Activated CD4-positive, alpha-beta T cell treated with anti-CD3 and anti-CD28 coated beads for 4 hours (primary cell): ENCODE measurements around the gene DNAH14.
"Not testable (repeated sequence)": the region's sequence is repeated elsewhere in the genome, so short reads cannot be mapped to it uniquely, and the experiment has no call there.

Source experiments
- DNase-seq, 2 donors: peaks; one replicate each; pipeline ENCODE4 v3.0.0-alpha.2; 2020

Gene DNAH14

DNA sequence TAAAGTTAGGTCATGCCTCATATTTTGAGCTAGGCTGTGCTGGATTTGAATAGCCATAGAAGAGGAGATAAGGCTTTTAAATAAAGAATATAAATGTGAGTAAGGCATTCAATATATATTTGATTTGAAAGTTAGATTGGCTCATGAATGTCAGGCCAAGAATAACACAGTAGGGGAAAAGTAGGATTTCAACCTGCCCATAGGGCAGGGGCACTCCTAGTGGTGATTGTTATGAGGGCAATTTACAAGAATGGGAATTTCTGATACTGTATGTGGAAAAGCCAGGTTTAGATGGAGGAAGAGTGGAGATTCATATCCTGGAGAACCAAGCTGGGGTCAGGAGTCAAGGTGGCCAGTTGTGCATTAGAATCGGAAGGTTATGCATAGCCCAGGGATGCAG lies 74.9 kb downstream of the DNAH14 start:
- no peak for DNase-seq

DNA sequence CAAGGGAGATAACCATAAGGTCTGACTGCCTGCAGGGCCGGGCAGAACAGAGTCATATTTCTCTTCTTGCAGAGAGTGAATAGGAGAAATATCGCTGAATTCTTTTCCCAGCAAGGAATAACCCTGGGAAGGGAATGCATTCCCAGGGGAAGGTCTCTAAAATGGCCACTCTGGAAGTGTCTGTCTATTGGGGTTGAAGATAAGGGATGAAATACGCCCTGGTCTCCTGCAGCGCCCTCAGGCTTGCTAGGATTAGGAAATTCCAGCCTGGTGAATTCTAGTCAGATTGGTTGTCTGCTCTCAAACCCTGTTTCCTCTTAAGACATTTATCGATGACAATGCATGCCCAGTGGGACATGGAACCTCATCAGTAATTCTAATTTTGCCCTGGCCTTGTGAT lies 76.9 kb downstream of the DNAH14 start:
- not testable (repeated sequence) for DNase-seq

DNA sequence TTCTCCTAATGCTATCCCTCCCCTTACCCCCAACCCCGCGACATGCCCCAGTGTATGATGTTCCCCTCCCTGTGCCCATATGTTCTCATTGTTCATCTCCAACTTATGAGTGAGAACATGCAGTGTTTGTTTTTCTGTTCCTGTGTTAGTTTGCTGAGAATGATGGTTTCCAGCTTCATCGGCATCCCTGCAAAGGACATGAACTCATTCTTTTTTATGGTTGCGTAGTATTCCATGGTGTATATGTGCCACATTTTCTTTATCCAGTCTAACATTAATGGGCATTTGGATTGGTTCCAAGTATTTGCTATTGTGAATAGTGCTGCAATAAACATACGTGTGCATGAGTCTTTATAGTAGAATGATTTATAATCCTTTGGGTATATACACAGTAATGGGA lies 78.6 kb downstream of the DNAH14 start:
- DNase-seq: not testable (repeated sequence)

DNA sequence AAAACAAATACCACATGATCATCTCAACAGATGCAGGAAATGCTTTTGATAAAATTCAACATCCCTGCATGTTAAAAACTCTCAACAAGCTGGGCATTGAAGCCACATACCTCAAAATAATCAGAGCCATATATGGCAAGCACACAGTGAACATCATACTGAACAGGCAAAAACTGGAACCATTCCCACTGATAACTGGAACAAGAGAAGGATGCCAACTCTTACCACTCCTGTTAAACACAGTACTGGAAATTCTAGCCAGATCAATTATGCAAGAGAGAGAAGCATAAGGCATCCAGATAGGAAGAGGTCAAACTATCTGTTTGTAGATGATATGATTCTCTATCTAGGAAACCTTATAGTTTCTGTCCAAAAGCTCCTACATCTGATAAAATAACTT lies 91.6 kb downstream of the DNAH14 start:
- no peak for DNase-seq

GRCh38 chr1:225026701-225027100 lies 97.2 kb downstream of the DNAH14 start:
- DNase-seq: no peak

DNA sequence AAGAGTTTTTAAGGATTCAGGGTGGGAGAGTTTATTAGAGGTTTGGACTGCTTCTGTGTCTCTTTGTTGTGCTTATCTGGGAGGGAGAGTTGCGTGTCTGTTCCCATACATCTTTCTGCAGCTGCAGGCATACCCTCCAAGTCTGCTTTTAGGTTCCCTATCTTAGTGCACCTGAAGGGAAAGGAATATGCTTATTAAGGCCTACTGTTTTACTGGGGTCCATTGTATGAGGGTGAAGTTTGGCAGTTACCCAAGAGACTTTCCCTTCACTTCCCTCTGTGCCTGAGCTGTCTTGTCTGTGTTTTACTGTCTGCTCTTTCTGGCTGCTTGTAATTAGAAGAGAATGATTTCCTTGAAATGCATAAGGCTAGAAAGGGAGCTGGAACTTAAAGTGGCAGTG lies 107.0 kb downstream of the DNAH14 start:
- DNase-seq: not testable (repeated sequence)

- DNase-seq: no peak
Measured at GRCh38 chr1:225042263-225042662, 112.8 kb downstream of the DNAH14 start.

DNA sequence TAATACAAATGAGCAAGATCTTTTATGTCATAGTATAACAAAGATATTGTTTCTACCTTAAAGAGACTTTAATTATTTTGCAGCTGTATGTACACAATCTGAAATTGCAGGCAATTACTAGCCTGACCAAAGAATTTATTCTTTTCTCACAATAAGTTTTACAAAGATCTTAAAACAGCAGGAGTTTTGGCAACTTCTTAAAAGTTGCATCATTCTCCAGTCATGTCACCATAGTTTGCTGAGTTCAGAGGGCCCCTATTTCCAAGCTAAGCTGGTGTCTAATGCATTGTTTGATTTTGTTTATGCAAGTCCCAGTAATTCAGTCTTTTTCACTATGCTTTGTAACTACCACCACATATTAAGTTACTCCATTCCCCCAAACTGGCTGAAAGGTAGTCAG lies 114.8 kb downstream of the DNAH14 start:
- no peak for DNase-seq

DNA sequence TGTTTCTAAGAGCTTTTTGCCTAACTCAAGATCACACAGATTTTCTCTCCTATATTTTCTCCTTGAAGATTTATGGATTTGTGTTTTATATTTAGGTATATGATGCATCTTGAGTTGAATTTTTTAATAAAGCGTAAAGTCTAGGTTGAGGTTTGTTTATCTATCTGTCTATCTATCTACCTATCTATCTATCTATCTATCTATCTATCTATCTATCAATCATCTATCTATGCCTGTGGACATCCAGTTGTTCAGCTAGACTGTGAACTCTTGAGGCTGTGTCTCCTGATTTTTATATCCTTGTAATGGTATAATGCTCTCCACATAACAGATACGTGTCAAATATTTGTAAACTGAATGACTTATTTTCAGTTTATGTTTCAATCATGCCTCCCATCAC lies 120.1 kb downstream of the DNAH14 start:
- no peak for DNase-seq

DNA sequence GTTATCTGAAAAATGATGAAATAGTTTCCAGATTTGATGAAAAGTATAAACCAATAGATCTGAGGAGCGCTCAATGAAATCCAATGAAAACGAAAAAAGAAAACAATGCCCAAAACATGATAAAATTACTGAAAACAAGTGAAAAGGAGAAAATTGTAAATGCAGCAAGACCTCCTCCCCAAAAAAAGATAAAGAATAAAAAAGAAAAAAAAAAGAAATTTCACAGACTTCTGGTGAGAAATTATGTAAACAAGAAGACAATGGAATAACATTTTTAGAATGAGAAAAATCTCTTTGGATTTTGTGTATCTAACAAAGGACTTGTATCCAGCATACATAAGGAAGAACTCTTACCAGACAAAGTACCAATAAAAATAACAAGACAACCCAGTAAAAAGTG lies 134.2 kb downstream of the DNAH14 start:
- no peak for DNase-seq

DNA sequence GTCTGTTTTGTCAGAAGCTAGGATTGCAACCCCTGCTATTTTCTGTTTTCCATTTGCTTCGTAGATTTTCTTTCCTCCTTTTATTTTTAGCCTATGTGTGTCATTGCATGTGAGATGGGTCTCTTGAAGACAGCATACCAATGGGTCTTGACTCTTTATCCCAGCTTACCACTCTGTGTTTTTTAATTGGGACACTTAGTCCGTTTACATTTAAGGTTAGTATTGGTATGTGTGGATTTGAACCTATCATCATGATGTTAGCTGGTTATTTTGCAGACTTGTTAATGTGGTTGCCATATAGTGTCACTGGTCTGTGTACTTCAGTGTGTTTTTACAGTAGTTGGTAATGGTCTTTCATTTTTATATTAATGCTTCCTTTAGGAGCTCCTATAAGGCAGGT lies 141.5 kb downstream of the DNAH14 start:
- DNase-seq: no peak

- DNase-seq: no peak
Measured at GRCh38 chr1:225097175-225097574, 167.7 kb downstream of the DNAH14 start.

DNA sequence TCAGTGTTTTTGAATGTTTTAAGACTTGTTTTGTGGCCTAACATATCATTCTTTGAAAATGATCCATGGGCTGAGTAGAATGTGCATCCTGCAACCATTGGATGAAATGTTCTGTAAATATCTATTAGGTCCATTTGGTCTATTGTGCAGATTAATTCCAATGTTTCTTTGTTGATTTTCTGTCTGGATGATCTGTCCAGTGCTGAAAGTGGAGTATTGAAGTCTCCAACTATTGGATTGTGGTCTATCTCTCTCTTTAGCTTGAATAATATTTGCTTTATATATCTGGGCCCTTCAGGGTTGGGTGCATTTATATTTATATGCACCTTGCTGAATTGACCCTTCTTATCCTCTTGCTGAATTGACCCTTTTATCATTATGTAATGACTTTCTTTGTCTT lies 181.5 kb downstream of the DNAH14 start:
- DNase-seq: no peak

DNA sequence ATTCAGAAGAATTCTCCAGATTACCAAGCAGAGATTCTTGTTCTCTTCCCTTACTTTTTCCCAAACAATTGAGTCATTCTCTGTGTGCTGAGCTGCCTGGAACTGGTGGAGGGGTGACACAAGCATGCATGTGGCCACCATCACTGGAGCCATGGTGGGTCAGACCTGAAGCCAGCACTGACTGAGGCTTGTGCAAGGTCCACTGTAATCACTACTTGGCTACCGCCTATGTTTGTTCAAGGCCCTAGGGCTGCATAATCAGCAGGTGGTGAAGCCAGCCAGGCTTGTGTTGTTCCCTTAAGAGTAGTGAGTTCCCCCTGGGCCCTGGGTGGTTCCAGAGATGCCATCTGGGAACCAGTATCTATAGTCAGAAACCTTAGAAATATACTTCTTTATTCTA lies 183.8 kb downstream of the DNAH14 start:
- DNase-seq: no peak

DNA sequence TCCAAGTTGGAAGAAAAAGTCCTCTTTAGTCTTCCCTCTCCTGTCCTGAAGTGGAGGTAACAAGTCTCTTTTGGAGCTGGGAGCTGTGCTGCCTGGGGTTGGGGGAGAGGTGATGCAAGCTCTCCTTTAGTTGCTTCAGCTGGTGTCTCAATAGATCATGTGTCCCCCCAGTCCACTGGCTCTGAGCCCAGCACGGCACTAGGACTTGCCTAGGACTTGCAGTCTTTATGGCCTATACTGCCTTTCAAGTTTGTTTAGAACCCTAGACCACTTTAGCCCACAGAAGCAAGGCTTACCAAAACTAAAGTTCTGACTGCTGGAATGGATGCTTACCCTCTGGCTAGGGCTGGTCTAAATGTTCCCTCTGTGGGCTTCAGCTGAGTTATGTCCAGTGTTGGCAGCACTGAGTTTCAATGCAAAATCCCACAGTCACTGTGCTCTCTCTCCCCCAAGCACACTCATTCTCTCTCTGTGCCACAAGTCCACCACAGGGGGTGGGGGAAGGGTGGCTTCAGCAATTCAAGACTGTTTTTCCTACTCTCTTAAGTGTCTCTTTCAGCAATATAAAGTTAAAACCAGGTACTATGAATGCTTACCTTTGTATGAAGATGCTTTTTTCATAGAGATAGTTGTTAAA lies 185.0 kb downstream of the DNAH14 start:
- no peak for DNase-seq

DNA sequence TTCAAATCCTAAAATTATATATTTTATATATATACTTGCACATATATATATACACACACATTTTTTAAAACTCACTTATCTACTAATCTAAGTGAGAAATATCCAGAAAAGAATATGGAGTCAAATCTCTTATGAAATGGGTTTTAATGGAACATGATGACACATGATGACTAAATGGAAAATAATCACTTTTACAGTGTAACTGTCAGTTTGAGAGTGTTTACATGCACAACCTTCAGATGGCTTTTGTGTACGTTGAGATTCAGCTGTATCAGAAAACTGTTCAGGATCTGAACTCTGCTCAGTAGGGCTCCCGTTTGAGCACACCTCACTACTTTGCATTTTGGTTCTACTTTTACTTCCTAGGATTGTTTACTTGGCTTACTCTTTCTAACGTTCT lies 189.8 kb downstream of the DNAH14 start:
- no peak for DNase-seq

GRCh38 chr1:225121095-225121494 lies 191.6 kb downstream of the DNAH14 start:
- DNase-seq: no peak

DNA sequence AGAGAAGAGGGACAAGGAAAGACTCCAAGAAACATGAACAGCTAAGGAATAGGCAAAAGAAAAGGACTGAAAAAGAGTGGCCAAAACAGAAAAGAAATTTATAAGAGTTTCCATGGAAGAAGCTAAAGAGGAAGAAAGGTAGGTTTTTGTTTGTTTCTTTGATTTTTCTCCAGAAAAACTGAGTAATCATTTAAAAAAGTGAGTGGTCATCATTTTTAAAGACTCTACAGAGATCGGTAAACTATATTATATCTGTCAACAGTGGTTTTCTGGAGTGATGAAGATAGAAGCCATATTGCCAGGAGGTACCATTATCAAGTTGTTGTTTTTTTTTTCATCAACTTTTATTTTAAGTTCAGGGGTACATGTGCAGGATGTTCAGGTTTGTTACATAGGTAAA lies 202.4 kb downstream of the DNAH14 start:
- no peak for DNase-seq

DNA sequence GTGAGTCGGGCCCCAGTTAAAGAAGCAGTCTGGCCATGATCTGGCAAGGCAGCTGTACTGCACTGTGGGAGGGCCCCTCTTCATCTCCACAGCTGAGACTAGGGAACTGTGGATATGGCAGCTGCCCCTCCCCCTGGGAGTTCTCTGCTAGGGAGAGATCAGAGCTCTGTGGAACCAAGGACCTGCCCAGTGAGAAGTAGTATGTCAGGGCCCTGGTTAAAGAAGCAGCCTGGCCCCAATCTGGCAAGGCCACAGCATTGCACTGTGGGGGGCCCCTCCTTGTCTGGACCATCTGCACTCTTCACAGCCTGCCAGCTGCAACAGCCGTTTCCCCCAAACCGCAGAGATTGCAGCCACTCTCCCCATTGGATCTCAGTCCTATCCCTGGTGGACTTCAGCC lies 208.5 kb downstream of the DNAH14 start:
- no peak for DNase-seq

GRCh38 chr1:225143001-225143400 lies 213.5 kb downstream of the DNAH14 start:
- no peak for DNase-seq

DNA sequence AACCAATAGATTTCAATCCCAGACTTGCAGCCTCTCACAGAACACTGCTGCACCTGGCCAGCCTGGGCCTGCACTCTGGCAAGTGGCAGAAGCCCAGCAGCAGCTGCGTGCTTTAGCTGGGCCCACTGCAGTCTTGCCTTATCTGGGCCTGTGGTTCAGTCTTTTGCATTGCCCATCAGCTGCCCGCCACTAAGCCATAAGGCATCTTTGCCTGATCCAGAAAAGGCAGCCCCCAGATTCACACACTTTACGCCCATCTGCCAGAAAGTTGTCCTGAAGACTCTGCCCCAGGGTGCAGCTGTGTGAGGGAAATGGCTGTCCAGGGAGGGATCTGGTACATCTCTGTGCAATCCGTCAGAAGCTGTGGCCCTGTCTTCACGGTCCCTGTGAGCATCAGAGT lies 217.0 kb downstream of the DNAH14 start:
- no peak for DNase-seq

GRCh38 chr1:225147791-225148190 lies 218.3 kb downstream of the DNAH14 start:
- not testable (repeated sequence) for DNase-seq

- no peak for DNase-seq
Measured at GRCh38 chr1:225152061-225152460, 222.6 kb downstream of the DNAH14 start.

DNA sequence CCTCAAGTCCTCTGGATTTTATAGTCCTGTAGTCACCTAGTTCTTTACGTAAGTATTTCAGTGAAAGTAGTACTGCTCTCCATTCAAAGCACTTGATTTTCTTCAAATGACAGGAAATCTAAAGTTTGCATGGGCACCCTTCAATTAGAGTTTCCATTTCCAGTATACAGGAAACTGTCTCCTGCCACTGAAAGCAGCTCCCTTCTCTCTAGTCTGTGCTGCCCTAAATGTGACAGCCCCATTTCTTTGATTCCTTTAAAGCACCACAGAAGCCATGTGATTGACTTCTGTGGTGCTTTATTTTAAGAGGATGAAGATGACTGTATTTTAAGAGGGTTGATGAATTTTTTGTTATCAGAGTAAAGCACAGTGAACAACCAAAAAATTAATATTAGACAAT lies 226.1 kb downstream of the DNAH14 start:
- no peak for DNase-seq

- DNase-seq: no peak
Measured at GRCh38 chr1:225156254-225156653, 226.8 kb downstream of the DNAH14 start.

GRCh38 chr1:225158291-225158690 lies 228.8 kb downstream of the DNAH14 start:
- no peak for DNase-seq
